ENCODE results near the gene MTUS2.

MTUS2 gene

GRCh38 chr13:28822151-28822550 is 2.0 kb downstream of the MTUS2 start:
- Histone ChIP-seq H3K4me2 (ENCODE audit: low read depth, low read length, poor library complexity, severe bottlenecking) (no peak overlapping the region), H3K79me2 (ENCODE audit: insufficient read depth, low read length) (no peaks in the 10 kb centered on the region)
- no peak for TF ChIP-seq CTCF (IDR thresholded peaks at IDR 0.05; ENCODE audit: insufficient read depth, low read length, poor library complexity, severe bottlenecking)
- TF ChIP-seq EZH2phosphoT487 (conservative IDR thresholded peaks at IDR 0.05; ENCODE audit: low read length), result no peak

GRCh38 chr13:28822801-28823200 is 2.7 kb downstream of the MTUS2 start:
- TF ChIP-seq CTCF (IDR thresholded peaks at IDR 0.05; ENCODE audit: insufficient read depth, low read length, poor library complexity, severe bottlenecking), result no peak
- TF ChIP-seq EZH2phosphoT487 (conservative IDR thresholded peaks at IDR 0.05; ENCODE audit: low read length), result no peak
- H4K20me1 ChIP-seq (ENCODE audit: low read depth, low read length), result no peaks in the 10 kb centered on the region
- H3K4me3 ChIP-seq (ENCODE audit: insufficient read depth, low read length, poor library complexity, severe bottlenecking), result no peak overlapping the region
- no peaks in the 10 kb centered on the region for H3F3A ChIP-seq (ENCODE audit: insufficient read depth)
- H3K36me3 ChIP-seq (ENCODE audit: low read length), result no peaks in the 10 kb centered on the region
- H3K4me2 ChIP-seq (ENCODE audit: low read depth, low read length, poor library complexity, severe bottlenecking), result no peak overlapping the region
- H3K9me2 ChIP-seq (replicated peaks; ENCODE audit: insufficient read depth, low read length), result no peaks in the 10 kb centered on the region
- no peaks in the 10 kb centered on the region for H3K9me3 ChIP-seq (ENCODE audit: insufficient read depth, low read length)
- H2AFZ ChIP-seq (ENCODE audit: low read depth, low read length, severe bottlenecking), result no peak overlapping the region
- H3K27ac ChIP-seq (ENCODE audit: low read depth, low read length), result no peak overlapping the region
- H3K9ac ChIP-seq (ENCODE audit: low read length), result no peak overlapping the region
- H3K27me3 ChIP-seq (ENCODE audit: low read length), result no peaks in the 10 kb centered on the region
- H3K79me2 ChIP-seq (ENCODE audit: insufficient read depth, low read length), result no peaks in the 10 kb centered on the region

More at GRCh38 chr13:28822151-28822550, 2.0 kb downstream of the MTUS2 start:
- Histone ChIP-seq H3K36me3 (ENCODE audit: low read length) (no peaks in the 10 kb centered on the region), H3K9me3 (ENCODE audit: insufficient read depth, low read length) (no peaks in the 10 kb centered on the region), H3K4me3 (ENCODE audit: insufficient read depth, low read length, poor library complexity, severe bottlenecking) (no peak overlapping the region), H3K27me3 (ENCODE audit: low read length) (no peaks in the 10 kb centered on the region), H3F3A (ENCODE audit: insufficient read depth) (no peaks in the 10 kb centered on the region), H3K9me2 (replicated peaks; ENCODE audit: insufficient read depth, low read length) (no peaks in the 10 kb centered on the region), H3K9ac (ENCODE audit: low read length) (no peak overlapping the region), H4K20me1 (ENCODE audit: low read depth, low read length) (no peaks in the 10 kb centered on the region), H2AFZ (ENCODE audit: low read depth, low read length, severe bottlenecking) (no peak overlapping the region), H3K27ac (ENCODE audit: low read depth, low read length) (no peak overlapping the region)

GRCh38 chr13:28825379-28825778 is 5.2 kb downstream of the MTUS2 start:
- Histone ChIP-seq H2AFZ (ENCODE audit: low read depth, low read length, severe bottlenecking) (no peak overlapping the region), H3K4me3 (ENCODE audit: insufficient read depth, low read length, poor library complexity, severe bottlenecking) (no peak overlapping the region), H4K20me1 (ENCODE audit: low read depth, low read length) (no peaks in the 10 kb centered on the region), H3K4me2 (ENCODE audit: low read depth, low read length, poor library complexity, severe bottlenecking) (no peak overlapping the region), H3K9me3 (ENCODE audit: insufficient read depth, low read length) (peaks cover 7% of the 10 kb centered on the region; the same call in 1 of the 2 replicates), H3K27me3 (ENCODE audit: low read length) (no peaks in the 10 kb centered on the region), H3K27ac (ENCODE audit: low read depth, low read length) (no peak overlapping the region), H3K9me2 (replicated peaks; ENCODE audit: insufficient read depth, low read length) (no peaks in the 10 kb centered on the region), H3F3A (ENCODE audit: insufficient read depth) (no peaks in the 10 kb centered on the region), H3K79me2 (ENCODE audit: insufficient read depth, low read length) (no peaks in the 10 kb centered on the region), H3K36me3 (ENCODE audit: low read length) (no peaks in the 10 kb centered on the region), H3K9ac (ENCODE audit: low read length) (no peak overlapping the region)
- TF ChIP-seq EZH2phosphoT487 (conservative IDR thresholded peaks at IDR 0.05; ENCODE audit: low read length) (no peak), CTCF (IDR thresholded peaks at IDR 0.05; ENCODE audit: insufficient read depth, low read length, poor library complexity, severe bottlenecking) (no peak)

All from SU-DHL-6 (cell line).